HG02981 (cell line): ENCODE results near the gene PPP2R2C.

Experiments
- ATAC-seq: cut with Tn5 transposase; IDR thresholded peaks from one replicate; pipeline ENCODE4 v1.9.1; 2021; ENCODE audit warnings: mild to moderate bottlenecking, moderate library complexity; ENCODE audit not compliant: unreplicated experiment

PPP2R2C gene

DNA sequence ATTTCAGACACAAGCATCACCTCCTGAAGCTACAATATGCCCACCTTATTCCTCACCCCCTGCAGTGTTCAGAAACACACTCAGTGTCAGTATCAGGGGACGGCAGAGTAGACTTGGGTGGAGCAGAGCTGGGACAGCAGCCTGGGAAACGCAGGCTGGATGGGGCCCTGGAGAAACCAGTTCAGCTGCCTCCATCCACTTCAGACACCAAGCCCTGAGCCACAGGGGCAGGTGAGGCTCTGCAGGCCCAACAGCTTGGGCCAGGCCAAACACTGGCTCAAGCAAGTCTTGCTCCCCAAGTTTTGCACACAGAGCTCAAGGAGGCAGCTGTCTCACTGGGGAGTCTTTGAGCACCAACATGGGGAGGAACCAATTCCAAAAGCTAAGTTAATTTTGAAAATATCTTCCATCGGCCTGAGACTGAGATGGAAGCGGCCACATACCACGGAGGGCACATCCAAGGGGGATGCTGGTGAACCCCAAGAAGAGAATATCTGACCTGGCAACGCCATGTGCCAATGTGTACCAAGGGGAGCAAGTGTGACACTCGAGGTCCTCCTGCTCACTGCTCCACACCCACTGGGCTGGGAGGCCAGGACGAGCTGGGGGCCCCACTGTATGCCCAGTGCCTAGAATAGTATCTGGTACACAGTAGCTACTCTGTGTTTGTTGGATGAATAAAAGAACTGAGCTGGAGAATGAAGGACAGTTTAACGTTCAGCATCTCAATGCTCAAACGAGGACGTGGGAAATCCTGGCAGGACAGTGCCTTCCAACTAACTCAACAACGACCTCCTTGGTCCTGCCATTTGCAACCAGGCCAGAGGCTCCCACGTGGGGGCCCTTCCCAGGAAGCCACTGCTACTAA lies 45.6 kb downstream of the PPP2R2C start:
- ATAC-seq = no peak

- no peak for ATAC-seq
Measured at GRCh38 chr4:6425911-6426310, 46.5 kb downstream of the PPP2R2C start.

DNA sequence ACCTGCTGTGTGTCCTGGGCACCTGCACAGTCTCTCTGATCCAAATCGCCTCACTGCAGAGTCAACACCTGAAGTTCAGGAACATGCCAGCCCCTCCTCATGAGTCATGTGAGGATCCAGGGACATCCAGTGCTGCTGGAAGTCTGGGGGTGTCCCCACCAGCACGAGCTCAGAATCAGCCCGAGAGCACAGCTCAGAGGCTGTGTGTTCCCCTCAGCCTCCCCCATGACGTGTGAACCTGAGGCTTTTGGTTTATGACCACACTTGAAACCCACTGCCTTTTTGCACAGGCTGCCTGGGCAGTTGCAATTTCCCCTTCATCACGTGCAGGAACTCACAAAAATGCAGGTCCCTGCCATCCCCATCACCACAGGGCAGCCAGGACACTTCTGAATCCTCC lies 47.1 kb downstream of the PPP2R2C start:
- no peak for ATAC-seq

GRCh38 chr4:6424425-6424824 lies 48.0 kb downstream of the PPP2R2C start:
- ATAC-seq = no peak

DNA sequence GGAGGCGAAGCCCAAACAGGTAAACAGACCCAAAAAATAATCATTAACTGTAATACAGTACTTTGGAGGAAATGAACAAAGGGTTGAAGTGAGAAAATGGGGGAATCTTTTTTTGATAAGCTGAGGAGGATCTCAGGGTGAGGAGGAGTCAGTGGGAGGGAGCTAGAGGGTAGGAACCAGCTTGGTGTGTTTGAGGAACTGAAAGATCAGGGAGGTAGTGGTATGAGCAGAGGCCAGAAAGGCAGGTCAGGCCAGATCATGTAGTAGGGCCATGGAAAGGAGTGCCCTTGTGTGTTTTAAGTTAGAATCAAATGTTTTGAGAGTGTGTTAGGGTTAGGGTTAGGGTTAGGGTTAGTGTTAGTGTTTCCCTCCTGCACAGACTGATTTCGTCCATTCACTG lies 48.8 kb downstream of the PPP2R2C start:
- ATAC-seq = peak; percentile 83

- no peak for ATAC-seq
Measured at GRCh38 chr4:6422866-6423265, 49.5 kb downstream of the PPP2R2C start.

GRCh38 chr4:6422105-6422504 lies 50.3 kb downstream of the PPP2R2C start:
- no peak for ATAC-seq

DNA sequence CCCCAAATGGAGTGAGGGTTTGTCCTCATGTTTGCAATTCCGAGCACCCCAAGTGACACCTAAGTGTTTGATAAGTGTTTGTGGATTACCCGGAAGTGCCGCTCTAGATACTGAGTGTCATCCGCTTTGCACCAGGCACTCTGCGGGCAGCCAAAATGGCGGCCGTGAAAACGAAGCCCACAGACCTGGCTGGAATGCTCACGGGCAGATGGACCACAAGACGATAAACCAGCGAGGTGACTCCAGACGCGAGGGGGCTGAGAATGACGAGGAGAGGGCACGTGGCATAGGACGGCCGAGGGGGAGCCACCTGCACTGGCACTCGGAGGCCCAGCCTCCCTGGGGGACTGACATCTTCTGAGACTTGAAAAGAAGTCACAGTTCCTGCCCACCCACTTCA lies 51.0 kb downstream of the PPP2R2C start:
- ATAC-seq = no peak

- ATAC-seq = no peak
Measured at GRCh38 chr4:6420972-6421371, 51.4 kb downstream of the PPP2R2C start.

GRCh38 chr4:6420036-6420435 lies 52.4 kb downstream of the PPP2R2C start:
- no peak for ATAC-seq

DNA sequence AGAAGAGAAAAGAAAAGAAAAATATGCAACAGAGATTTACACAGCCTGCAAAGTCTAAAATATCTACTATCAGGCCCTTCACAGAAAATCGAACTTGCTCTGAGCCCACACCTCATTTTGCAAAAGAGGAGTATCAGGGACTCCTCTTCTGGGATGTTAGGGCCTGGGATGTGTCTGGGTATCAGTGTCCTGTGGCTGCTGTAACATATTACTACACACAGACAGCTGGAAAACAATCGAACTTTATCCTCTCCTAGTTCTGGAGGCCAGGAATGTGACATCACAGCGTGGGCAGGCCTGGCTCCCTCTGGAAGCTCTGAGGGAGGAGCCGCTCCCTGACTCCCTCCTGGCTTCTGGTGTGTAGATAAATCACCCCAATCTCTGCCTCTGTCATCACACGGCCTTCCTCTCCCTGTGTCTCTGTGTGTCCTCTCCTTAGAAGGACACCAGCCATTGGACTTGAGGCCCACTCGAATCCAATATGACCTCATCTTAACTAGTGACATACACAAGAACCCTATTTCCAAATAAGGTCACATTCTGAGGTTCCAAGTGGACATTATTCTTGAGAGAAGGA lies 52.9 kb downstream of the PPP2R2C start:
- ATAC-seq = no peak

DNA sequence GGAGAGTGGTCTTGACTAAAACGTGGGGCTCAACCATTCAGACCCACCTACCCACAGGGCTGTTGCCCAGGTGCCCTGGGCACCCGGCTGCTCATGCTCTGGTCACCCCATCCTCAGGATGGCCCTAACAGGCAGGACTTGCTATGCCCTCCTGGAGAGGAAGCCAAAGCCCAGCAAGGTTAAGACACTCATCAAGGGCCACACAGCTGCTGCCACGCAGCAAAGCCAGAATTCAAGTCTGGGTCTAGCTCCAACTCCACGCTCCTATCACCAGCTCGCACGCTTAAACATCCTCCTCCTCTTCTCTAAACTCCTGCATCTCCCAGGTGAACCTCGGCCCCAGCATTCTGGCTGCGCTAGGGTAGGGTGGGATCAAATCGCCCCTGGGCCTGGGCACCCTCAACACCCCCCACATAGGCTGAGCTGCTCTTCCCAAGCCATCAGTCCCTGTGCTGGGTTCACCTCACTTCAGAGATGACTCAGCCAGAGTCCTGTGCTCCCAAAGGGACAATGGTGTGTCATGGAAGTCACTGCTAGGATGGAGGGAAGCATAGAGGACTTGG lies 54.1 kb downstream of the PPP2R2C start:
- ATAC-seq = no peak

DNA sequence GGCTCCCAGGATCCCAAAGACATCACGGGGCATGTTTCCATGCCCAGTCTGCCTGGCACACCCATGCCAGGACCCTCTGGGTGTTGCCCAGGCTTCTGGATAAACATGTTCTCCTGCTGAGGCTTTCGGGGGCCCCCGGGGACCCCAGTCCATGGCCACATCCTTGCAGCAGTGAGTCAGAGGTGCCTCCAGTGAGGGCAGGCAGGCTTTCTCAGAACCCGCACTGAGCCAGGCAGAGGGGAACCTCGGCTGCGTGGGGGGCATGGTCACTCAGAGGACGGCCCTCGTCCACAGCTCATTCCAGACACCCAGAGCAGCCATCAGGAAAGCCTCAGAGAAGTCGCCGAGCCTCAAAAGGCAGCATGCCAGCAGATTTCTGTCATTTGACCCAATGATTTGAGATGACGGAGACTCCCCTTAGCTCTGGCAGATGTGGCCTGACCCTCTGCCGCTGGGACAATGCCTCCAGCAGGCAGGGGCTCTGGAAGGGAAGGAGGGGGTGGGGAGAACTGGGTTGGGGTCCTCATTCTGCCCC lies 54.8 kb downstream of the PPP2R2C start:
- no peak for ATAC-seq

DNA sequence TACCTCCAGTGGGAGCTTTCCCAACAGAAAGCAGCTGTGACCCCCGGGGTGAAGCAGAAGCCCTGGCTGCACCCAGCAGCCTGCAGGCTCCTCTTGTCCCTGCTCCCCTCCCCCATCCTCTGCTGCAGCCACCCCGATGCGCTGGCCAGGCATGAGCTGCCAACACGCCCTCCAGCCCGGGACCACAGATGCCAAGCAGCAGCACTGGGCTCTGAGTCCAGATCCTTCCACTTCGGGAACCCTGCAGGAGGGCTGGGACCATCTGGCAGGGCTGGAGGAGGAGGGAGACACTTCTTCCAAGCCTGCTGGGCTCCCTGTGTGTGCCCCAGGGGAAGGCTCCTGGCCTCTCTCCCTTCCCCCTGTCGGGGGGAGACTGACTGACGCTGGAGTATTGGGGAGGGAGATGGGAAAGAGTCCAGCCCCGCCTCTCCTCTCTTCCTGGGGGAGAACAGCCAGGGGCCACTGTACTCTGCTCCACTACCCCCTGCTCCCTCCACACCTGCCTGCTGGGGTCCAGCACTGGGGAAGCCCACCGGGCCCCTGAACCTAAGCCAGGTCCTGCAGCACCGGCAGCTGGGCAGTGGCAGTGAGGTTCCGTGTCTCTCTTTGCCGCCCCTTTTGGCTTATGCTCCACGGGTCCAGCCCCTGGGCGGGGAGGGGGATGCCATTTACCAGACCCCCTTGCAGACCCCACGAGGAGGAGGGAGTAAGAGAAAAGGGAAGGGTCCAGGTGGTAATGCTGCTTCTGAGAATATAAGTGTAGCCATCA lies 55.7 kb downstream of the PPP2R2C start:
- no peak for ATAC-seq

DNA sequence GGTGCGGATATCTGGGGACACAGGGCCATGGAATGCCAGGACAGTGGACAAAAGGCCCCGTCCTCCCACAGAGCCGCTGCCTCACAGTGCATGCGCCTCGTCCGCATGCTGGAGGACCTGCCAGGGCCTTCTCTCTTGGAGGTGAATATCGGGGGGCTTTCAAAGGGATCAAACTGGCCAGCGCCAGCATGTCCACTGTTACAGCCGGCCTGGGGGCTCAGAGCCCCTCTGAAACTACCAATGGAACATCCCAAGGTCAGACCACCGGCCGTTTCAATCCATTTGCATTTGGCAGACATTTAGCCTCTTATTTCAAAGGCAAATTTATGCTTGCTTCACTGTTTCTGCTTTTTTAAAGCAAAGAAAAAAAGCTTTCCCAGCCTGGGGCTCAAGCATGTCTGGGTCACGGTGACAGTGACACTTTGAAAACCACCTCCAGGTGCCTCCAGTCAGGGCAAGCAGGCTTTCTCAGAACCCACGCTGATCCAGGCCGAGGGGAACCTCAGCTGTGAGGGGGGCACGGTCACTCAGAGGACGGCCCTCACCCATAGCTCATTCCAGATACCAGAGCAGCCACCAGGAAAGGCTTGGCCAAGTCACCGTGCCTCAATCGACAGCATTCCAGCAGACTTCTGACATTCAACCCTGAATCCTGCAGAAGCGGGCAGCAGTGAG lies 57.2 kb downstream of the PPP2R2C start:
- ATAC-seq = no peak

DNA sequence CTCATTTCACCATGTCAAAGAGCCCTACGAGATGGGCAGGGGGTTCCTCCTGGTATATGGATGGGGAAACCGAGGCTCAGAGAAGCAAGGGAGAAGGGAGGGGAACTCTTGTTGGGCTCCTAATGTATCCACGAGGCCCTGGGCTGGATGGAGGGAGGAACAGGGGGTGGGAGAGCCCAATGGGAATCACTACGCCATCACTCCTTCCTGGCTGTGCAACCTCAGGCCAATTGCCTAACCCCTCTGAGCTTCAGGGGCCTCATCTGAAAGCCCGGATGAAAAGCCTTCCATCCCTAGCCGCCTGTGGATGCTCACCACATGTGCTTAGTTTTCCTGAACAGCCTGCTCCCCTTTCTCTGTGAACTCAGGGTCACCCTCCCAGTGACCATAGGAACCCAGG lies 57.8 kb downstream of the PPP2R2C start:
- no peak for ATAC-seq

DNA sequence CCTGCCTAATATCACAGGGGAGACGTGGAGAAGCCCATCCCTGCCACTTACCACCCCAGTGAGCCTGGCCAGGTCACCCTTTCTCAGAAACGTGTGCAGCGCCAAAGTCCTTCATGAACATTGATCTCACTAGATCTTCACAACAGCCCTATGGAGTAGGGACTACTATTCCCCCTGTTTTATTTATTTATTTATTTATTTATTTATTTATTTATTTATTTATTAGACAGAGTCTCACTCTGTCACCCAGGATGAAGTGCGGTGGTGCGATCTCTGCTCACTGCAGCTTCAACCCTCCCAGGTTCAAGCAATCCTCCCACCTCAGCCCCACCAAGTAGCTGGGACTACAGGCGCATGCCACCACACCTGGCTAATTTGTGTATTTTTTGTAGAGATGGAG lies 61.8 kb downstream of the PPP2R2C start:
- ATAC-seq = no peak

DNA sequence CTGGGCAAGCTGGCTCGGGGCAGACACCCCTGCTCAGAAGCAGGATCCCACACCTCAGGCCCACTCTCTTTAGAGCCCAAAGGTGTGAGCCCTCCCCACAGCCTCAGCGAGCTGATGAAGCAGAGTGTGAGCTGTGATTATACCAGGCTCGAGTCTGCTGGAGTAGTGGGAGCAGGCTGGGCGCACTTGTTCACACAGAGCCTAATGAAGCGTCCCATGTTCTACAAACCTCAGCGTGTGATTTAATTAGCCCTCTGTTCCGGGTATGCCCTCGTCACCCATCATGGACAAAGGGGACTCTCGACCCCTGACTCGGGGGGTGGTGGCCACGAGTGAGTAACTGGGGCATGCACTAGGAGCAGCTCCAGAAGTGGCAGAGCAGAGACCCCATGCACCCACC lies 62.3 kb downstream of the PPP2R2C start:
- no peak for ATAC-seq

- ATAC-seq = no peak
Measured at GRCh38 chr4:6409381-6409780, 63.0 kb downstream of the PPP2R2C start.

GRCh38 chr4:6408263-6408662 lies 64.2 kb downstream of the PPP2R2C start:
- no peak for ATAC-seq

- no peak for ATAC-seq
Measured at GRCh38 chr4:6405397-6405706, 67.1 kb downstream of the PPP2R2C start.
